GM03348 (cell line): Measurements from ENCODE around the gene FLT1.

Source experiments
- DNase-seq: peaks from one replicate; pipeline ENCODE4 v3.0.0; 2012; ENCODE audit warnings: low spot score

FLT1 gene

GRCh38 chr13:28425793-28426192 lies 69.1 kb downstream of the FLT1 start:
- no peak for DNase-seq

GRCh38 chr13:28424541-28424940 lies 70.4 kb downstream of the FLT1 start:
- no peak for DNase-seq

- DNase-seq, result no peak
Measured at GRCh38 chr13:28423010-28423409, 71.9 kb downstream of the FLT1 start.

GRCh38 chr13:28421676-28422410 lies 73.1 kb downstream of the FLT1 start:
- no peak for DNase-seq

- no peak for DNase-seq
Measured at GRCh38 chr13:28420704-28421103, 74.2 kb downstream of the FLT1 start.

GRCh38 chr13:28415994-28416421 lies 78.9 kb downstream of the FLT1 start:
- DNase-seq, result no peak

GRCh38 chr13:28413999-28414398 lies 80.9 kb downstream of the FLT1 start:
- no peak for DNase-seq

- DNase-seq, result no peak
Measured at GRCh38 chr13:28412981-28413380, 81.9 kb downstream of the FLT1 start.

- no peak for DNase-seq
Measured at GRCh38 chr13:28411831-28412353, 83.0 kb downstream of the FLT1 start.

- no peak for DNase-seq
Measured at GRCh38 chr13:28410096-28410495, 84.8 kb downstream of the FLT1 start.

GRCh38 chr13:28409648-28410047 lies 85.3 kb downstream of the FLT1 start:
- DNase-seq, result peak; percentile 47

GRCh38 chr13:28408863-28409262 lies 86.1 kb downstream of the FLT1 start:
- no peak for DNase-seq

GRCh38 chr13:28408235-28408848 lies 86.6 kb downstream of the FLT1 start:
- DNase-seq, result no peak

- DNase-seq, result no peak
Measured at GRCh38 chr13:28406733-28407266, 88.1 kb downstream of the FLT1 start.

GRCh38 chr13:28402057-28402381 lies 92.9 kb downstream of the FLT1 start:
- no peak for DNase-seq

- peak; percentile 70 for DNase-seq
Measured at GRCh38 chr13:28401303-28402056, 93.4 kb downstream of the FLT1 start.

- no peak for DNase-seq
Measured at GRCh38 chr13:28396053-28396452, 98.9 kb downstream of the FLT1 start.

GRCh38 chr13:28394422-28394821 lies 100.5 kb downstream of the FLT1 start:
- peak; percentile 8 for DNase-seq

- no peak for DNase-seq
Measured at GRCh38 chr13:28392896-28393505, 101.9 kb downstream of the FLT1 start.

GRCh38 chr13:28392428-28392827 lies 102.5 kb downstream of the FLT1 start:
- no peak for DNase-seq

- DNase-seq, result no peak
Measured at GRCh38 chr13:28387740-28388501, 107.0 kb downstream of the FLT1 start.

- no peak for DNase-seq
Measured at GRCh38 chr13:28385362-28385761, 109.6 kb downstream of the FLT1 start.
